CD4-positive, alpha-beta T cell (primary cell): Measurements from ENCODE around the gene ZSCAN16. TPM values are rescaled to one million over a fixed set of nuclear protein-coding genes. Genes with fewer than 3 reads are reported as not detected.

Experiments used
- ATAC-seq: fragments of 200-7000 bp; cut with Tn5 transposase; one replicate; pipeline ENCODE4 v1.10.0; 2022; ENCODE audit warnings: mild to moderate bottlenecking; ENCODE audit not compliant: poor library complexity
- CTCF ChIA-PET: fragments of 350-600 bp; sonication (Branson Sonifier 250); formaldehyde crosslinking; loops from one replicate; lab custom pipeline; 2021; ENCODE audit warnings: antibody characterized with exemption, inconsistent platforms; lab: Charles Lee
- POLR2A ChIA-PET: fragments of 350-600 bp; sonication (Branson Sonifier 250); formaldehyde crosslinking; loops from one replicate; lab custom pipeline; 2021; ENCODE audit warnings: antibody characterized with exemption, inconsistent platforms; lab: Charles Lee
- DNase-seq, 14 experiments: peaks; one replicate each; pipeline ENCODE4 v3.0.0-alpha.2; 2013 to 2020; ENCODE audit warnings: mixed read lengths in 2 of 14
- H3K27ac ChIP-seq, 2 donors: one replicate each; pipeline versions ENCODE4 v1.5.1 to v1.7.0; 2013; ENCODE audit warnings: low read length in 2 of 2, low read depth in 1 of 2, mild to moderate bottlenecking in 1 of 2
- H3K27me3 ChIP-seq, 2 experiments: 1 replicate in 1 of 2; 2 replicates in 1 of 2; pipeline versions ENCODE4 v1.6.1 to v1.7.0; 2013; ENCODE audit warnings: low read length in 2 of 2, control low read depth in 1 of 2, mild to moderate bottlenecking in 1 of 2, moderate library complexity in 1 of 2; ENCODE audit not compliant: insufficient read depth in 2 of 2, control insufficient read depth in 1 of 2
- H3K36me3 ChIP-seq: one replicate; pipeline ENCODE4 v1.6.1; 2013; ENCODE audit warnings: low read length, control low read depth; ENCODE audit not compliant: insufficient read depth
- H3K4me1 ChIP-seq: one replicate; pipeline ENCODE4 v1.6.1; 2013; ENCODE audit warnings: low read length, control low read depth; ENCODE audit not compliant: insufficient read depth
- H3K4me3 ChIP-seq: one replicate; pipeline ENCODE4 v1.5.1; 2013; ENCODE audit warnings: mild to moderate bottlenecking, low read length, moderate library complexity
- H3K9me3 ChIP-seq, 2 experiments: 1 replicate in 1 of 2; 2 replicates in 1 of 2; pipeline versions ENCODE4 v1.6.1 to v1.7.0; 2013; ENCODE audit warnings: low read length in 2 of 2, mild to moderate bottlenecking in 2 of 2, control low read depth in 1 of 2, moderate library complexity in 1 of 2; ENCODE audit not compliant: control insufficient read depth in 1 of 2, insufficient read depth in 1 of 2
- H3K27ac Mint-ChIP-seq: one replicate; pipeline ENCODE4 v1.8.0; 2020; ENCODE audit warnings: mixed read lengths
- H3K27me3 Mint-ChIP-seq: one replicate; pipeline ENCODE4 v1.8.0; 2021; ENCODE audit warnings: mixed read lengths
- H3K36me3 Mint-ChIP-seq: one replicate; pipeline ENCODE4 v1.8.0; 2021; ENCODE audit warnings: low read depth, mixed read lengths
- H3K4me1 Mint-ChIP-seq: one replicate; pipeline ENCODE4 v1.8.0; 2021; ENCODE audit warnings: low read depth, mixed read lengths
- H3K4me3 Mint-ChIP-seq: one replicate; pipeline ENCODE4 v1.8.0; 2020; ENCODE audit warnings: mild to moderate bottlenecking, mixed read lengths
- H3K9me3 Mint-ChIP-seq: one replicate; pipeline ENCODE4 v1.8.0; 2020; ENCODE audit warnings: mixed read lengths
- CTCF ChIP-seq: fragments of 200-600 bp; IDR thresholded peaks from one replicate; pipeline ENCODE4 v1.8.0; 2022; ENCODE audit warnings: antibody characterized with exemption, mild to moderate bottlenecking
- intact Hi-C, 2 experiments: fragments of 100-400 bp; cut with DNase I in 1 of 2; cut with micrococcal nuclease in 1 of 2; formaldehyde crosslinking; loops; one replicate each; pipeline versions ENCODE4 v1.15.1 to v1.9.0; 2023 to 2025; cut with DNase I, micrococcal nuclease
- total RNA-seq, 174 experiments: library from RNA in 2 of 174; stranded (reverse) in 2 of 174; gene quantifications; one replicate each; pipeline ENCODE4 v1.2.3 and lab custom pipeline; 2021 to 2026

Gene ZSCAN16
- total RNA-seq, 2 experiments from 2014 or later = 7.3 to 7.4 TPM

GRCh38 chr6:28080631-28081485 lies 43.6 kb upstream of the ZSCAN16 start:
- H3K4me3 ChIP-seq = peak overlapping the region; percentile 71
- no peaks in the 10 kb centered on the region for H3K9me3 ChIP-seq
- peak overlapping the region; percentile 82 to 90 for H3K27ac ChIP-seq
- no peaks in the 10 kb centered on the region for H3K27me3 ChIP-seq
- ChIA-PET CTCF (interaction anchor here (0.9 kb wide), 1 partner anchor 24 kb away, joined by 3 read pairs; no protein-coding TSS in a partner anchor), POLR2A (interaction anchor here (0.6 to 1.5 kb wide), 7 partner anchors 9 to 275 kb away, joined by 3 to 5 read pairs (median 4); partner anchors contain the start of genes ZKSCAN8 and ZSCAN31)
- Mint-ChIP-seq H3K27me3 (no peaks in the 10 kb centered on the region), H3K4me1 (peaks cover 22% of the 10 kb centered on the region), H3K9me3 (no peaks in the 10 kb centered on the region), H3K27ac (peak overlapping the region; percentile 88), H3K4me3 (peak overlapping the region; percentile 86), H3K36me3 (peaks cover 22% of the 10 kb centered on the region)
- H3K36me3 ChIP-seq = no peaks in the 10 kb centered on the region
- peak; percentile 81 to 96 (median 90) for DNase-seq
- peak; percentile 76 for ATAC-seq
- intact Hi-C loops = loop anchor here (1.0 to 10.0 kb wide), 8 partner anchors 24 to 271 kb away; partner anchors contain the start of genes ZKSCAN4 (in 1 of the 2) and ZSCAN26 (in 1 of the 2)
- no peak for TF ChIP-seq CTCF
- H3K4me1 ChIP-seq = peaks cover 16% of the 10 kb centered on the region

GRCh38 chr6:28081486-28081751 lies 43.0 kb upstream of the ZSCAN16 start:
- Histone ChIP-seq H3K27ac (peak overlapping the region; percentile 82 to 90), H3K9me3 (no peaks in the 10 kb centered on the region), H3K4me1 (peaks cover 16% of the 10 kb centered on the region), H3K4me3 (peak overlapping the region; percentile 71), H3K36me3 (no peaks in the 10 kb centered on the region), H3K27me3 (no peaks in the 10 kb centered on the region)
- peak overlapping the region; percentile 88 for H3K27ac Mint-ChIP-seq
- H3K9me3 Mint-ChIP-seq = no peaks in the 10 kb centered on the region
- peak overlapping the region; percentile 86 for H3K4me3 Mint-ChIP-seq
- intact Hi-C loops = loop anchor here (1.0 to 10.0 kb wide), 8 partner anchors 23 to 271 kb away; partner anchors contain the start of genes ZKSCAN4 (in 1 of the 2) and ZSCAN26 (in 1 of the 2)
- no peaks in the 10 kb centered on the region for H3K27me3 Mint-ChIP-seq
- ATAC-seq (peak; percentile 49), DNase-seq (peak in 8 of 14 experiments; percentile 4 to 87 (median 38))
- H3K4me1 Mint-ChIP-seq = peaks cover 22% of the 10 kb centered on the region
- no peak for TF ChIP-seq CTCF
- H3K36me3 Mint-ChIP-seq = peaks cover 25% of the 10 kb centered on the region
- ChIA-PET CTCF (no interaction called here), POLR2A (interaction anchor here (1.0 to 1.5 kb wide), 4 partner anchors 8 to 254 kb away, joined by 4 to 5 read pairs (median 4); partner anchors contain the start of genes ZKSCAN8 and ZSCAN31)

- H3K4me1 Mint-ChIP-seq = peaks cover 22% of the 10 kb centered on the region
- peaks cover 0 to 5% of the 10 kb centered on the region in 2 experiments for H3K9me3 ChIP-seq
- DNase-seq = no peak
- ChIA-PET CTCF (no interaction called here), POLR2A (no interaction called here)
- intact Hi-C loops = loop anchor here (5.0 to 10.0 kb wide), 4 partner anchors 52 to 269 kb away; partner anchors contain the start of gene ZSCAN26 (in 1 of the 2)
- no peak for ATAC-seq
- no peaks in the 10 kb centered on the region for H3K36me3 ChIP-seq
- H3K9me3 Mint-ChIP-seq = peaks cover 5% of the 10 kb centered on the region
- no peaks in the 10 kb centered on the region for H3K27me3 Mint-ChIP-seq
- no peak overlapping the region for H3K27ac ChIP-seq
- H3K36me3 Mint-ChIP-seq = peaks cover 39% of the 10 kb centered on the region
- peaks cover 16% of the 10 kb centered on the region for H3K4me1 ChIP-seq
- peak overlapping the region; percentile 54 for H3K4me3 Mint-ChIP-seq
- no peaks in the 10 kb centered on the region for H3K27me3 ChIP-seq
- H3K4me3 ChIP-seq = no peak overlapping the region
- no peak for TF ChIP-seq CTCF
- H3K27ac Mint-ChIP-seq = peak overlapping the region; percentile 43
Observed at GRCh38 chr6:28082939-28083338, 41.5 kb upstream of the ZSCAN16 start.
